NT2/D1 (cell line): Measurements from ENCODE around the gene SLC6A19.

Experiments used
- DNase-seq: peaks from one replicate; pipeline ENCODE4 v3.0.0-alpha.2; 2011; ENCODE audit warnings: low read depth, low spot score
- H3K27me3 ChIP-seq: 2 replicates; pipeline ENCODE4 v1.6.0; 2011; ENCODE audit warnings: mild to moderate bottlenecking; ENCODE audit not compliant: insufficient read length, insufficient read depth
- H3K36me3 ChIP-seq: 2 replicates; pipeline ENCODE4 v1.6.1; 2011; ENCODE audit warnings: mild to moderate bottlenecking, low read length, mixed read lengths; ENCODE audit not compliant: insufficient read depth, insufficient read length
- H3K4me1 ChIP-seq: 2 replicates; pipeline ENCODE4 v1.5.1; 2011; ENCODE audit not compliant: insufficient read depth, insufficient read length
- H3K4me3 ChIP-seq: 2 replicates; pipeline ENCODE4 v1.5.1; 2011; ENCODE audit warnings: low read depth; ENCODE audit not compliant: insufficient read length
- H3K9ac ChIP-seq: 2 replicates; pipeline ENCODE4 v1.6.0; 2011; ENCODE audit warnings: low read depth; ENCODE audit not compliant: insufficient read length
- H3K9me3 ChIP-seq: 2 replicates; pipeline ENCODE4 v1.5.1; 2011; ENCODE audit warnings: mild to moderate bottlenecking, low read length; ENCODE audit not compliant: insufficient read depth
- SUZ12 ChIP-seq: IDR thresholded peaks from 2 replicates; pipeline ENCODE4 v1.6.1; 2011; ENCODE audit not compliant: insufficient read length, insufficient read depth; ENCODE audit errors: extremely low read depth
- YY1 ChIP-seq: IDR thresholded peaks from 2 replicates; pipeline ENCODE4 v1.6.1; 2011; ENCODE audit not compliant: insufficient read length, insufficient read depth
- ZNF274 ChIP-seq: IDR thresholded peaks from 2 replicates; pipeline ENCODE4 v1.6.1; 2011; ENCODE audit warnings: mild to moderate bottlenecking, low read depth, low read length

The SLC6A19 gene

DNA sequence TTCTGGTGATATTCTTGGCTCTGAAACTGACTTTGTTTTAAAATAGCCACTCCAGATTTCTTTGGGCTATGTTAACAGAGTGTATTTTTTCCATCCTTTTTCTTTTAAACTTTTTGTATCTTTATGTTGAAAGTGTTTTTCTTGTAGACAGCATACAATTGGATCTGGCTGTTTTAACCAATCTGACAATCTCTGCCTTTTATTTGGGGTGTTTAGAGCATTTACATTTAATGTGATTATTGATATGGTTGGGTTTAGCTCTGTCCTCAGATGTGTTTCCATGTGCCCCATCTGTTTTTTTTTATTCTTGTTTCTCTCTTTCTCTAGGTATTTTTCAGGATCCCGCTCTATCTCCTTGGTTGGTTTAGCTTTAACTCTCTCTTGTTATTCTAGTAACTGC lies 34.4 kb downstream of the SLC6A19 start:
- no peaks in the 10 kb centered on the region for H3K36me3 ChIP-seq
- H3K9ac ChIP-seq: no peak overlapping the region
- no peak overlapping the region for H3K4me3 ChIP-seq
- no peaks in the 10 kb centered on the region for H3K4me1 ChIP-seq
- peaks cover 5% of the 10 kb centered on the region for H3K9me3 ChIP-seq
- H3K27me3 ChIP-seq: no peaks in the 10 kb centered on the region
- TF ChIP-seq ZNF274 (no peak), SUZ12 (no peak), YY1 (no peak)
- no peak for DNase-seq

DNA sequence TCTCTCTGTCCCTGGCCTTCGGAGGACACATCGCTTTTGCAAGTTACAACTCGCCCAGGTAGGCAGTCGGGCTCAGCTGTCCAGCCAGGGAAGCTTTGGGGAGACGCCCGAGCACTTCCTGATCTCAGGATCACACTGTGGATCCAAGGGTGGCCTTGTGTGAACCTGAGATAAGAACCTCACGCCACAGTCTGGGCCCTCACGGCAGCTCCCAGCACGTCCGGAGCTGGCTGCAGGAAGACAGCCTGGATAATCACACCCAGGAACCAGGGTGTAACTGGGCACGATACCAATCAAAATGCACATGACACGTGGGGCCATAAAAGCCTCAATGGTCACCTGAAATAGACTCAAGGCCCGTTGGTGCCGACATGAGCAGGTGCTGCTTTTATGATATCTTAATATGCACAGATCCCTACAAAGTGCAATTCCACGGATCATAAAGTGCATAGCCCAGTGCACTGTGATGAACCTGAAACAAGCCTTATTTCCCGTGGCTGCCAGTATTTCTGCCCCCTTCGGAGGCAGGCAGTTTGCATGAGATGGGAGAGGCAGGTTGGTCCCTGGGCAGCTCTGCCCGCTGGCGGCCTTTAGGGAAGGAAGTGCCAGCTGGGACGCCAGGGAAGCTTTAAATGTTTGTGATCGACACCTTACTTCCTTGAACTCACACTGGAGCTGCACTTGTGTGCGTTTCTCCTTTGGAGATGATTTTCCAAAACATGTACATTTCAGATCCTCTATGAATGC lies 38.3 kb downstream of the SLC6A19 start:
- Histone ChIP-seq H3K4me1 (peaks cover 4% of the 10 kb centered on the region), H3K4me3 (no peak overlapping the region), H3K27me3 (no peaks in the 10 kb centered on the region), H3K9ac (no peak overlapping the region), H3K36me3 (no peaks in the 10 kb centered on the region), H3K9me3 (peaks cover 5% of the 10 kb centered on the region)
- no peak for DNase-seq
- no peak for TF ChIP-seq YY1
- TF ChIP-seq ZNF274: no peak
- TF ChIP-seq SUZ12: no peak

DNA sequence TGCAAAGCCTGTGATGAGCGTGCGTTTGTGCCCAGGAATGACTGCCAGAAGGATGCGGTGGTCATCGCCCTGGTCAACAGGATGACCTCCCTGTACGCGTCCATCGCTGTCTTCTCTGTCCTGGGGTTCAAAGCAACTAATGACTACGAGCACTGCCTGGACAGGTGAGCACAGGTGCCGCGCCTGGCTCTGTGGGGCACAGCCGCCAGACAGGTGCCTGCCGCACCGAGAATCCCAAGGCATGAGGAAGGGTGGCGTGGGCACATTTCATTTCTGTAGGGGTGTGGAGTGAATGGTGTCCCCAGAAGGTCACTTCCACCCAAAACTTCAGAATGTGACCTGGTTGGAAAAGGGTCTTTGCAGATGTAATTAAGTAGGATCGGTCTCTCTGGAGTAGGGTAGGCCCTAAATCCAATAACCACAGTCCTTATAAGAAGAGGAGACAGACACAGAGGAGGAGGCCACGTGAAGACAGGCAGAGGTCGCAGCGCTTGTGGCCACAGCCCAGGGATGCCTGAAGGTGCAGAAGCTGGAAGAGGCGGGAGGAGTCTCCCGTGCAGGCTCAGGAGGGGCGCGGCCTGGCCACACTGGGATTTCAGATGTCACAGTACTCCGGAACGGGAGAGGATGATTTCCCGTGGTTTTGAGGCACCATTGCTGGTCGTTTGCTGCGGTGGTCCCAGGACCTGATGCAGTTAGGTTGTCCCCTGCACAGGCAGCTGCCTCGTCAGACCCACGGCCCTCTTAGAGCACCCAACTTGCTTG lies 39.3 kb downstream of the SLC6A19 start:
- Histone ChIP-seq H3K36me3 (no peaks in the 10 kb centered on the region), H3K4me3 (no peak overlapping the region), H3K4me1 (peaks cover 4% of the 10 kb centered on the region), H3K9me3 (peaks cover under 1% of the 10 kb centered on the region), H3K27me3 (no peaks in the 10 kb centered on the region), H3K9ac (no peak overlapping the region)
- no peak for DNase-seq
- TF ChIP-seq YY1 (no peak), SUZ12 (no peak), ZNF274 (no peak)

DNA sequence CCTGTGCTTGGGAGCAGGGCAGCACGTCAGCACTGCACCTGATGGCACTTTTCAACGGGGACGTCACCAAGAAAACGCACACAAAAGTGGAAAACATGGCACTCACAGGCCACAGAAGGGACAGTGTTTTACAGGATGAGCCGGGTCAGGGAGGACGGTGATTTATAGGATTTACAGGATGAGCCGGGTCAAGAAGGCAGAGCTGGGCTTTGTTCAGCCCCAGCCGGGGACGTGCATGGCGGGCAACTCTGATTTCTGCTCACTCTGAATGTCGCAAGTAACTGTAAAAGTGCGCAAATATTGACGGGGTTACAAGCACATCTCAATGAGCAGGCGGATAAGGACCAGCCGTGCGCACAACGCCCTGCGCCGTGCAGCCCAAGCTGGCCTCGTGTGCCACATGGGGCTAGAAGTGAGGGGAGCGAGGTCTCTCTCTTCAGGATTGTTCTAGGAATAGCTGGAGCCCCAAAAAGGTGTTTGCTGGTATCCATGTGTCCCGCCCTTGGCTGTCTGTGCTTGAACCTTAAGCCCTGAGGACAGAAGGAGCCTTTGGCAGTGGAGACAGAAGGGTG lies 40.2 kb downstream of the SLC6A19 start:
- no peak overlapping the region for H3K9ac ChIP-seq
- H3K9me3 ChIP-seq: no peaks in the 10 kb centered on the region
- no peaks in the 10 kb centered on the region for H3K27me3 ChIP-seq
- TF ChIP-seq SUZ12 (no peak), ZNF274 (no peak), YY1 (no peak)
- peaks cover 4% of the 10 kb centered on the region for H3K4me1 ChIP-seq
- no peak for DNase-seq
- H3K4me3 ChIP-seq: no peak overlapping the region
- H3K36me3 ChIP-seq: no peaks in the 10 kb centered on the region

DNA sequence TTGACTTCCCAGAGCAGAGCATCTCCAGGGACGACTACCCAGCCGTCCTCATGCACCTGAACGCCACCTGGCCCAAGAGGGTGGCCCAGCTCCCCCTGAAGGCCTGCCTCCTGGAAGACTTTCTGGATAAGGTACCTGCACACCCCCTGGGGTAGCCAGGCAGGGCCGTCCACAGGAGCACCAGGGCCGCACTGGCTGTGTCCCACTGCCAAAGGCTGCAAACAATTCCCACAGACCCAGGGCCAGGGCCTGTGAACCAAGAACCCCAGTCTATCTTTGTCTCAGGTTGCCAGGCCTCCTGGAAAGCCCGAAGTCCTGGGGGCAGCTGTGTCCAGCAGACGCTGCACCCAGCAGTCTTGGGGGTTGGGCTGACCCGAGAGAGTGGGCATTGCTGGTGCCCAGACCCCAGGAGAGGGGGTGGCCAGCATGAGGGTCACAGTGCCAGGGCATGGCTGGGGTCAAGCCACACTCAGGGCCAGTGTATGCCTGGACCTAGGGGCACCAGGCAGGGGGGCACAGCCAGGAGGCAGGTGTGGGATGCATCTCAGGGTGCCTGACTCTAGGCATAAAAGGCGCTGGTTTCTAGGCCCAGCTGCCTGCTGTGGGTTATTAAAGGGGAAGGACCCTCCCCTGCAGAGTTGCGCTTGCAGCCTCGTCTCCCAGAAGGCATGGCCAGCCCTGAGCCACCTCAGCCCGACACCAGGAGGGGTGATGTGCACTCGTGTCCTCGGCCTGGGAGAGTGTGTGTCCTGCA lies 41.5 kb downstream of the SLC6A19 start:
- Histone ChIP-seq H3K9ac (no peak overlapping the region), H3K9me3 (no peaks in the 10 kb centered on the region), H3K4me3 (no peak overlapping the region), H3K4me1 (peaks cover 4% of the 10 kb centered on the region), H3K36me3 (no peaks in the 10 kb centered on the region), H3K27me3 (no peaks in the 10 kb centered on the region)
- TF ChIP-seq YY1 (no peak), ZNF274 (no peak), SUZ12 (no peak)
- DNase-seq: no peak

DNA sequence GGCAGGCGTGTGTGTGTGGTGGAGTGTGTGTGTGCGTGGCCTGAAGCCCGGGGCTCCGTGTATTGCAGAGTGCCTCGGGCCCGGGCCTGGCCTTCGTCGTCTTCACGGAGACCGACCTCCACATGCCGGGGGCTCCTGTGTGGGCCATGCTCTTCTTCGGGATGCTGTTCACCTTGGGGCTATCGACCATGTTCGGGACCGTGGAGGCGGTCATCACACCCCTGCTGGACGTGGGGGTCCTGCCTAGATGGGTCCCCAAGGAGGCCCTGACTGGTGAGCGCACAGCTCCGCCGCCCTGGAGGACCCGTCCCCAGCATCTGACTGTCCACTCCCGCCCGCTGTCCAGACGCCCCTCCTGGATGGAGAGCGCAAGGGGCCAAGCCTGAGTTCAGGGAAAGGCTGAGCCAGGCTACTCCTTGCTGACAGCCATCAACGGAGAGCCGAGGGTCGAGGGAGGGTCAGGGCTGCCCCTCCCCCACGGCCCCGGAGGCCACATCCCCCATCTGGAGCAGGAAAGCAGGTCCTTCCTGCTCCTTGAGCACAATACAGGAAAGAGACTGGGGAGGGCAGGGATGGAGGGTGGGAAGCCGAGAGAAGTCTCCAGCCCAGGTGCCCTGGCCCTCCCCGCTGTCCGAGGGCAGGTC lies 42.2 kb downstream of the SLC6A19 start:
- Histone ChIP-seq H3K27me3 (no peaks in the 10 kb centered on the region), H3K4me1 (peaks cover 4% of the 10 kb centered on the region), H3K4me3 (no peak overlapping the region), H3K36me3 (no peaks in the 10 kb centered on the region), H3K9ac (peak overlapping the region; percentile 50), H3K9me3 (no peaks in the 10 kb centered on the region)
- TF ChIP-seq ZNF274: no peak
- no peak for TF ChIP-seq SUZ12
- TF ChIP-seq YY1: no peak
- no peak for DNase-seq
